Right atrium auricular region (tissue), 2 donors: ENCODE results near the gene NPPA. TPM values are rescaled to one million over a fixed set of nuclear protein-coding genes. Genes with fewer than 3 reads are reported as not detected.
"Not testable (repeated sequence)": the region's sequence is repeated elsewhere in the genome, so short reads cannot be mapped to it uniquely, and the experiment has no call there.

Source experiments
- DNase-seq: peaks from one replicate; pipeline ENCODE4 v3.0.0-alpha.2; 2019; ENCODE audit warnings: low spot score
- H3K27ac ChIP-seq, 2 donors: fragments of 200-600 bp; sonication (generic); 1 replicate in 1 of 2; 2 replicates in 1 of 2; pipeline ENCODE4 v1.5.1; 2016 to 2019
- H3K27me3 ChIP-seq, 2 donors: fragments of 200-600 bp; sonication (generic); one replicate each; pipeline versions ENCODE4 v1.5.1 to v1.6.0; 2017 to 2019
- H3K36me3 ChIP-seq: fragments of 200-600 bp; sonication (generic); one replicate; pipeline ENCODE4 v1.5.1; 2016
- H3K4me1 ChIP-seq, 2 donors: fragments of 200-600 bp; sonication (generic); one replicate each; pipeline versions ENCODE4 v1.5.1 to v1.6.0; 2017 to 2019
- H3K4me3 ChIP-seq, 2 donors: fragments of 200-600 bp; sonication (generic); 1 replicate in 1 of 2; 2 replicates in 1 of 2; pipeline ENCODE4 v1.5.1; 2017 to 2019; ENCODE audit warnings: mild to moderate bottlenecking in 1 of 2, moderate library complexity in 1 of 2
- H3K9me3 ChIP-seq, 2 donors: fragments of 200-600 bp; sonication (generic); one replicate each; pipeline ENCODE4 v1.5.1; 2019
- total RNA-seq, 2 donors: library from RNA; depleted of rRNA; stranded (reverse); fragments of >200 nt; gene quantifications; one replicate each; pipeline ENCODE4 v1.1.0, GENCODE V29; 2016
- TF ChIP-seq, protein P1 (sequence below), 2 donors: fragments of 200-600 bp; sonication (generic); IDR thresholded peaks; one replicate each; pipeline ENCODE4 v1.5.1; 2019; ENCODE audit warnings: antibody characterized with exemption in 2 of 2

NPPA gene
- total RNA-seq: over 10,000 TPM; 98,870 to 132,613 TPM

DNA sequence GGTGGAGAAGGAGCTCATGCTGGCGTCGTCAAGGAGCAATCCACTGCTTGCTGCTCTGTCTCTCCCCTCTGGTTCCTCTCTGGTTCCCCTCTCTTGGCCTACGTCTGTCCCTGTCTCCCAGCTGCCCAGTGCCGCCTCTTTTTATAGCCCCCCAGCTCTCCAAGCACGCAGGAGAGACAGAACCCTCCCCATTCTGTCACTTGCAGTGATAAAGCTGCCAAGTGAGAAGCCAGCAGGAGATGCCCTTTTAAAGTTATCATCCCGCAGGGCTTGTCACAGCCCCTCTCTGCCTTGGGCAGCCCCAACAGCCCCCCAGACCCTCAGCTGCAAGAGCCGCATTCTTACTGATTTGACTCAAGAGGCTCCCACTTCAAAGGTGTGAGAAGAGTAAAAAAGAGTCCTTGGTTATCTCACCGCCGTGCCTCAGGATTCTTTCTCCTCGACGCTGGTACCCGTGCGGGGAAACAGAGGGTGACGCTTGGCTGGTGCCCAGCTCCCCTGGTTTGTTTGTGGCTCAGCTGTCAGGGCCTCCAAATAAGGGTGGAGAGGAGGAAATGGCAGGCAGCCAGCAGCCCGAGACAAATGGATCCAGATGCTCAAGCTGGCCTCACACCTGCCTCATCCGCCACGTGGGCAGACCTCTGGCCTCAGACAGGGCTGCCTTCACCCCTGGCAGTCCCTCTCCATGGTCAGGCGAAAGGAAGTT, at the start of gene NPPA:
Gene NPPA (minus strand): TSS at position 117 of the 706 bp plus-strand sequence. CDS start 99 bp downstream, at position 18.
- peak; percentile 87 for DNase-seq
- H3K4me3 ChIP-seq: peak within 1 kb of the TSS; percentile 57 to 67
- H3K27me3 ChIP-seq: no peaks in the 10 kb centered on the region
- peak within 1 kb of the TSS; percentile 86 to 92 for H3K27ac ChIP-seq
- peaks cover 24% of the 10 kb centered on the region for H3K36me3 ChIP-seq
- H3K9me3 ChIP-seq: no peaks in the 10 kb centered on the region
- H3K4me1 ChIP-seq: peaks cover 0 to 18% of the 10 kb centered on the region in 2 donors
- TF ChIP-seq, protein P1, sequence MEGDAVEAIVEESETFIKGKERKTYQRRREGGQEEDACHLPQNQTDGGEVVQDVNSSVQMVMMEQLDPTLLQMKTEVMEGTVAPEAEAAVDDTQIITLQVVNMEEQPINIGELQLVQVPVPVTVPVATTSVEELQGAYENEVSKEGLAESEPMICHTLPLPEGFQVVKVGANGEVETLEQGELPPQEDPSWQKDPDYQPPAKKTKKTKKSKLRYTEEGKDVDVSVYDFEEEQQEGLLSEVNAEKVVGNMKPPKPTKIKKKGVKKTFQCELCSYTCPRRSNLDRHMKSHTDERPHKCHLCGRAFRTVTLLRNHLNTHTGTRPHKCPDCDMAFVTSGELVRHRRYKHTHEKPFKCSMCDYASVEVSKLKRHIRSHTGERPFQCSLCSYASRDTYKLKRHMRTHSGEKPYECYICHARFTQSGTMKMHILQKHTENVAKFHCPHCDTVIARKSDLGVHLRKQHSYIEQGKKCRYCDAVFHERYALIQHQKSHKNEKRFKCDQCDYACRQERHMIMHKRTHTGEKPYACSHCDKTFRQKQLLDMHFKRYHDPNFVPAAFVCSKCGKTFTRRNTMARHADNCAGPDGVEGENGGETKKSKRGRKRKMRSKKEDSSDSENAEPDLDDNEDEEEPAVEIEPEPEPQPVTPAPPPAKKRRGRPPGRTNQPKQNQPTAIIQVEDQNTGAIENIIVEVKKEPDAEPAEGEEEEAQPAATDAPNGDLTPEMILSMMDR (IDR thresholded peaks at IDR 0.05): no peak

DNA sequence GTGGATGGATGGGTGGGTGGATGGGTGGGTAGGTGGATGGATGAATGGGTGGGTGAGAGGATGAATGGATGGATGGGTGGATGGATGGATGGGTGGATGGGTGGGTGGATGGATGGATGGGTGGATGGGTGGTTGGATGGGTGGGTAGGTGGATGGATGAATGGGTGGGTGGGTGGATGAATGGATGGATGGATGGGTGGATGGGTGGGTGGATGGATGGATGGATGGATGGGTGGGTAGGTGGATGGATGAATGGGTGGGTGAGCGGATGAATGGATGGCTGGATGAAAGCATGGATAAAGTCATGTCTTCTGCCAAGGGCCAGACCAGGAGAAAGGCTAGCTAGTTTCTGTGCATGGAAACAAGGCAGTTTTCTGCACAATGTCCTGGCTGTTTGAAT, 46.9 kb upstream of the NPPA start:
- not testable (repeated sequence) for H3K4me3 ChIP-seq, H3K27ac ChIP-seq, H3K36me3 ChIP-seq, DNase-seq, H3K27me3 ChIP-seq, H3K4me1 ChIP-seq, H3K9me3 ChIP-seq

DNA sequence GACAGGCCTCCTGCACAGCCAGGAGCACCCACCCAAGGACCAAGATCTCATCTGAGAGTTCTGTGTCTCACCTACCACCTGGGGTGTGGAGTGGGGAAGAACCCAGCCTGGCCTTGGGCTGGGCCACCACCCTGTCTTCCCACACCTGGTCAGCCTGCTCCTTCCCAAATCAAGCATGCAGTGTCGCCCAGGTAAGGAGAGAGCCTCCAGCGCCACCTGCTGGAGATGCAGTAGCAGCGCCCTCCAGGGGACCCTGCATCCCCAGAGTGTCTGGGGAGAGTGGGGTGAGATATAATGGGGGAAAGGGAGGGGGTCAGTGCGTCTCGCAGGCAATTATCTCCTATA, 46.3 kb upstream of the NPPA start:
- DNase-seq: no peak
- H3K4me3 ChIP-seq: no peak overlapping the region
- no peaks in the 10 kb centered on the region for H3K36me3 ChIP-seq
- H3K27me3 ChIP-seq: peaks cover 0 to 6% of the 10 kb centered on the region in 2 donors
- H3K27ac ChIP-seq: peak overlapping the region in 1 of 2 donors; percentile 56
- no peaks in the 10 kb centered on the region for H3K9me3 ChIP-seq
- TF ChIP-seq, protein P1 (IDR thresholded peaks at IDR 0.05): peak; percentile 91 to 92
- H3K4me1 ChIP-seq: peaks cover 0 to 3% of the 10 kb centered on the region in 2 donors

GRCh38 chr1:11891433-11892186, 44.0 kb upstream of the NPPA start:
- H3K9me3 ChIP-seq: no peaks in the 10 kb centered on the region
- no peak for DNase-seq
- H3K27ac ChIP-seq: no peak overlapping the region
- H3K36me3 ChIP-seq: no peaks in the 10 kb centered on the region
- no peak overlapping the region for H3K4me3 ChIP-seq
- H3K27me3 ChIP-seq: no peaks in the 10 kb centered on the region
- TF ChIP-seq, protein P1 (IDR thresholded peaks at IDR 0.05): no peak
- H3K4me1 ChIP-seq: peaks cover 0 to 25% of the 10 kb centered on the region in 2 donors

DNA sequence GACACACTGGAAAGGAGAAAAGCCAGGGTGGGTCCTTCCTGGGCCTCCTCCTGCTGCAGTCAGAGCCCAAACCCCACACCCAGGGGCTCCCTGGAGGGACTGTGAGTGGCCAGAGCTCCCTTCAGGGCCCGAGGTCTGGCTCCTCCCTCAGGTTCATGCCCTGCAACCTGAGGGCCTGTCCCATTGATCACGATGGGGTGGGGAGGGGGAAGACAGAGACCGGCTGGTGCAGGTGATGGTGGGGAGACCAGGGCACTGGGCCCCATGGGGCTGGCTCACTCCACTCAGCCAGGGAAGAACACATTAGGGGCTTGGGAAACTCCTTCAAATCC, 41.3 kb upstream of the NPPA start:
- no peak for DNase-seq
- H3K27ac ChIP-seq: peak overlapping the region; percentile 88 to 90
- H3K9me3 ChIP-seq: no peaks in the 10 kb centered on the region
- H3K4me1 ChIP-seq: peaks cover 0 to 45% of the 10 kb centered on the region in 2 donors
- H3K4me3 ChIP-seq: no peak overlapping the region
- TF ChIP-seq, protein P1 (IDR thresholded peaks at IDR 0.05): no peak
- H3K36me3 ChIP-seq: no peaks in the 10 kb centered on the region
- no peaks in the 10 kb centered on the region for H3K27me3 ChIP-seq

DNA sequence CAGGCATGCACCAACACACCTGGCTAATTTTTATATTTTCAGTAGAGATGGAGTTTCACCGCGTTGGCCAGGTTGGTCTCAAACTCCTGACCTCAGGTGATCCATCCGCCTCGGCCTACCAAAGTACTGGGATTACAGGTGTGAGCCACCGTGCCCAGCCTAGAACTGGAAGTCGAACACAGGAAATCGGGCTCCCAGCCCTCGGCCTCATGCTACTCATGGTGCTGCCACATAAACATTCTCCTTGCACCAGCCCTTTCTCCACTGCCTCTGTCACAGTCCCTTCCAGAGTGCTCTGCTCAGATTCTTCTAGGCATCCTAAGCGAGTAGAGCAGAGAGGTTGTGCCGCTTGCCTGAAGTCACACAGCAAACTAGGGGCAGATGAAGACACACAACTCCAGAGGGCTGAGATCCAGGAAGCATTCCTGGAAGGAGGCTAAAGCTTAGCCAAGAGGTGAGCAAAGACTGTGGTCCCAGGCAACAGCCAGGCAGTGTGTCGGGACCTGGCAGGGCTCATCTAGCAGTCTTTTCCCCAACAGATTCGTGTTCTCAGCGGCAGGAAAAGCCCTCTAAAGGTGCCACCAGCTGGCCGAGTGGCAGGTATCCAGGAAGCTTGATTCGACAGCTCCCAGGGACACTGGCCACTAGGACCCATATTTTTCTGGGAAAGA, 40.8 kb upstream of the NPPA start:
- Histone ChIP-seq H3K4me3 (no peak overlapping the region), H3K9me3 (no peaks in the 10 kb centered on the region), H3K4me1 (peaks cover 0 to 50% of the 10 kb centered on the region in 2 donors), H3K27me3 (no peaks in the 10 kb centered on the region), H3K27ac (peak overlapping the region; percentile 88 to 90), H3K36me3 (no peaks in the 10 kb centered on the region)
- TF ChIP-seq, protein P1 (IDR thresholded peaks at IDR 0.05): no peak
- no peak for DNase-seq
